Testis (tissue), 3 donors: Measurements from ENCODE around the gene PLAC8L1. TPM values are rescaled to one million over a fixed set of nuclear protein-coding genes. Genes with fewer than 3 reads are reported as not detected.
"Not testable (repeated sequence)": the region's sequence is repeated elsewhere in the genome, so short reads cannot be mapped to it uniquely, and the experiment has no call there.

Source experiments
- DNase-seq: peaks from one replicate; pipeline ENCODE4 v3.0.0-alpha.2; 2019
- H3K27ac ChIP-seq, 2 donors: fragments of 200-600 bp; sonication (generic); one replicate each; pipeline ENCODE4 v1.5.1; 2019
- H3K27me3 ChIP-seq: fragments of 200-600 bp; sonication (generic); one replicate; pipeline ENCODE4 v1.5.1; 2019
- H3K36me3 ChIP-seq: fragments of 200-600 bp; sonication (generic); one replicate; pipeline ENCODE4 v1.5.1; 2017; ENCODE audit warnings: low read depth; ENCODE audit errors: missing control alignments
- H3K4me1 ChIP-seq: fragments of 200-600 bp; sonication (generic); one replicate; pipeline ENCODE4 v1.5.1; 2019
- H3K4me3 ChIP-seq, 2 donors: fragments of 200-600 bp; sonication (generic); one replicate each; pipeline ENCODE4 v1.5.1; 2017 to 2019
- H3K9me3 ChIP-seq: fragments of 200-600 bp; sonication (generic); one replicate; pipeline ENCODE4 v1.5.1; 2017
- CTCF ChIP-seq, 3 experiments: fragments of 450-650 bp in 2 of 3; fragments of 200-600 bp in 1 of 3; sonication (generic) in 1 of 3; IDR thresholded peaks; one replicate each; pipeline ENCODE4 v1.5.1; 2016 to 2019; ENCODE audit warnings: antibody characterized with exemption in 3 of 3, mild to moderate bottlenecking in 2 of 3, moderate library complexity in 1 of 3
- POLR2A ChIP-seq: fragments of 450-650 bp; IDR thresholded peaks from one replicate; pipeline ENCODE4 v1.6.1; 2017; ENCODE audit warnings: antibody characterized with exemption, mild to moderate bottlenecking, moderate library complexity
- WGBS, 2 donors: methylation state at CpG; one replicate each; pipeline ENCODE4 v1.1.5; 2018; 5-methylcytosine and 5-hydroxymethylcytosine counted together
- intact Hi-C: fragments of 100-400 bp; cut with DNase I; formaldehyde crosslinking; loops from one replicate; pipeline ENCODE4 v1.15.1; 2023; ENCODE audit warnings: low total_unique reads
- polyA plus RNA-seq: library from polyadenylated mRNA; stranded (reverse); fragments of 350-450 nt; fragmentation: Illumina TruSeq; extraction: RNeasy Lipid Tissue Mini Kit (QIAGEN cat#74804); gene quantifications from one replicate; pipeline ENCODE4 v1.2.3, GENCODE V29; 2014; ENCODE audit warnings: low read depth, low replicate concordance; ENCODE audit not compliant: insufficient read depth
- total RNA-seq, 2 donors: library from RNA; depleted of rRNA; stranded (reverse); fragments of >200 nt; gene quantifications; one replicate each; pipeline ENCODE4 v1.2.3, GENCODE V29; 2016

PLAC8L1 gene
- total and polyA plus RNA-seq, 3 donors from 2014 or later = 4.4 to 27.7 (median 7.8) TPM

- WGBS, 2 donors = 80 to 89% methylated on average over 5 of the region's 5 CpGs
- Histone ChIP-seq H3K4me3 (no peak overlapping the region), H3K27me3 (no peaks in the 10 kb centered on the region), H3K4me1 (no peaks in the 10 kb centered on the region), H3K36me3 (no peaks in the 10 kb centered on the region), H3K9me3 (no peaks in the 10 kb centered on the region), H3K27ac (no peak overlapping the region)
- intact Hi-C loops = no loop called here
- no peak for TF ChIP-seq CTCF (IDR thresholded peaks at IDR 0.05)
- no peak for TF ChIP-seq POLR2A
- DNase-seq = no peak
These were observed 7.1 kb upstream of the PLAC8L1 start for GRCh38 chr5:146112476-146112875.

- Histone ChIP-seq H3K9me3 (no peaks in the 10 kb centered on the region), H3K4me3 (no peak overlapping the region), H3K27ac (no peak overlapping the region), H3K4me1 (no peaks in the 10 kb centered on the region), H3K36me3 (no peaks in the 10 kb centered on the region), H3K27me3 (no peaks in the 10 kb centered on the region)
- TF ChIP-seq CTCF (IDR thresholded peaks at IDR 0.05) (no peak), POLR2A (no peak)
- DNase-seq = no peak
- WGBS, 2 donors = 58 to 79% methylated on average over 1 of the region's 1 CpG
- intact Hi-C loops = no loop called here
These were observed 6.0 kb upstream of the PLAC8L1 start for GRCh38 chr5:146111409-146111808.

GRCh38 chr5:146109379-146109778 lies 4.0 kb upstream of the PLAC8L1 start:
- no peak for TF ChIP-seq POLR2A
- no peak for TF ChIP-seq CTCF (IDR thresholded peaks at IDR 0.05)
- WGBS, 2 donors = 81% methylated on average over 1 of the region's 1 CpG
- no peak for DNase-seq
- intact Hi-C loops = no loop called here
- Histone ChIP-seq H3K4me3 (no peak overlapping the region), H3K27me3 (no peaks in the 10 kb centered on the region), H3K4me1 (no peaks in the 10 kb centered on the region), H3K36me3 (no peaks in the 10 kb centered on the region), H3K9me3 (no peaks in the 10 kb centered on the region), H3K27ac (no peak overlapping the region)

GRCh38 chr5:146108870-146109269 lies 3.5 kb upstream of the PLAC8L1 start:
- H3K4me1 ChIP-seq, intact Hi-C loops, DNase-seq, H3K9me3 ChIP-seq, H3K4me3 ChIP-seq, H3K27ac ChIP-seq, H3K36me3 ChIP-seq, H3K27me3 ChIP-seq: not testable (repeated sequence)
- WGBS, 2 donors = 88 to 93% methylated on average over 2 of the region's 2 CpGs

GRCh38 chr5:146107901-146108300 lies 2.5 kb upstream of the PLAC8L1 start:
- 63 to 83% methylated on average over 1 of the region's 1 CpG for WGBS, 2 donors
- no peak overlapping the region for H3K4me3 ChIP-seq
- TF ChIP-seq CTCF (IDR thresholded peaks at IDR 0.05) (no peak), POLR2A (no peak)
- no peaks in the 10 kb centered on the region for H3K36me3 ChIP-seq
- no peak for DNase-seq
- intact Hi-C loops = no loop called here
- H3K4me1 ChIP-seq = no peaks in the 10 kb centered on the region
- no peaks in the 10 kb centered on the region for H3K9me3 ChIP-seq
- no peak overlapping the region for H3K27ac ChIP-seq
- H3K27me3 ChIP-seq = no peaks in the 10 kb centered on the region
